ENCODE results near the gene ST6GALNAC3.
"Not testable (repeated sequence)": the region's sequence is repeated elsewhere in the genome, so short reads cannot be mapped to it uniquely, and the experiment has no call there.

The ST6GALNAC3 gene

GRCh38 chr1:76209238-76209637, 134.7 kb downstream of the ST6GALNAC3 start:
- DNase-seq: no peak

- DNase-seq: no peak
Measured at GRCh38 chr1:76209648-76210047, 135.1 kb downstream of the ST6GALNAC3 start.

GRCh38 chr1:76210160-76210559, 135.6 kb downstream of the ST6GALNAC3 start:
- DNase-seq: no peak

GRCh38 chr1:76218888-76219287, 144.3 kb downstream of the ST6GALNAC3 start:
- no peak for DNase-seq

- no peak for DNase-seq
Measured at GRCh38 chr1:76219366-76219818, 144.8 kb downstream of the ST6GALNAC3 start.

GRCh38 chr1:76224752-76225151, 150.2 kb downstream of the ST6GALNAC3 start:
- DNase-seq: no peak

GRCh38 chr1:76225526-76225925, 151.0 kb downstream of the ST6GALNAC3 start:
- no peak for DNase-seq

GRCh38 chr1:76227621-76228020, 153.1 kb downstream of the ST6GALNAC3 start:
- no peak for DNase-seq

- DNase-seq: no peak
Measured at GRCh38 chr1:76229279-76230005, 154.9 kb downstream of the ST6GALNAC3 start.

GRCh38 chr1:76230842-76231281, 156.3 kb downstream of the ST6GALNAC3 start:
- DNase-seq: no peak

GRCh38 chr1:76231320-76231719, 156.8 kb downstream of the ST6GALNAC3 start:
- no peak for DNase-seq

GRCh38 chr1:76232666-76233065, 158.1 kb downstream of the ST6GALNAC3 start:
- no peak for DNase-seq

- no peak for DNase-seq
Measured at GRCh38 chr1:76234061-76234460, 159.5 kb downstream of the ST6GALNAC3 start.

GRCh38 chr1:76237211-76237610, 162.7 kb downstream of the ST6GALNAC3 start:
- DNase-seq: no peak

- DNase-seq: no peak
Measured at GRCh38 chr1:76238094-76238628, 163.6 kb downstream of the ST6GALNAC3 start.

GRCh38 chr1:76239470-76239918, 164.9 kb downstream of the ST6GALNAC3 start:
- DNase-seq: peak; percentile 21

- DNase-seq: no peak
Measured at GRCh38 chr1:76240316-76240715, 165.8 kb downstream of the ST6GALNAC3 start.

- not testable (repeated sequence) for DNase-seq
Measured at GRCh38 chr1:76242587-76242986, 168.0 kb downstream of the ST6GALNAC3 start.

GRCh38 chr1:76247261-76247852, 172.8 kb downstream of the ST6GALNAC3 start:
- DNase-seq: no peak

- no peak for DNase-seq
Measured at GRCh38 chr1:76250271-76250670, 175.7 kb downstream of the ST6GALNAC3 start.

GRCh38 chr1:76252431-76252830, 177.9 kb downstream of the ST6GALNAC3 start:
- DNase-seq: no peak

GRCh38 chr1:76254104-76255030, 179.8 kb downstream of the ST6GALNAC3 start:
- no peak for DNase-seq

Data from NCI-H345 (cell line).